Esophagus muscularis mucosa (tissue), 3 donors: ENCODE data around the gene TMEM41B.

Experiments
- POLR2A ChIP-seq: fragments of 450-650 bp; IDR thresholded peaks from one replicate; pipeline ENCODE4 v1.6.1; 2017; ENCODE audit warnings: antibody characterized with exemption, moderate library complexity, mild to moderate bottlenecking, low read depth
- TF ChIP-seq, protein P1 (sequence below), 3 experiments: fragments of 200-600 bp in 2 of 3; fragments of 450-650 bp in 1 of 3; sonication (generic) in 2 of 3; IDR thresholded peaks; one replicate each; pipeline ENCODE4 v1.5.1; 2017 to 2019; ENCODE audit warnings: antibody characterized with exemption in 3 of 3, mild to moderate bottlenecking in 2 of 3, moderate library complexity in 1 of 3

DNA sequence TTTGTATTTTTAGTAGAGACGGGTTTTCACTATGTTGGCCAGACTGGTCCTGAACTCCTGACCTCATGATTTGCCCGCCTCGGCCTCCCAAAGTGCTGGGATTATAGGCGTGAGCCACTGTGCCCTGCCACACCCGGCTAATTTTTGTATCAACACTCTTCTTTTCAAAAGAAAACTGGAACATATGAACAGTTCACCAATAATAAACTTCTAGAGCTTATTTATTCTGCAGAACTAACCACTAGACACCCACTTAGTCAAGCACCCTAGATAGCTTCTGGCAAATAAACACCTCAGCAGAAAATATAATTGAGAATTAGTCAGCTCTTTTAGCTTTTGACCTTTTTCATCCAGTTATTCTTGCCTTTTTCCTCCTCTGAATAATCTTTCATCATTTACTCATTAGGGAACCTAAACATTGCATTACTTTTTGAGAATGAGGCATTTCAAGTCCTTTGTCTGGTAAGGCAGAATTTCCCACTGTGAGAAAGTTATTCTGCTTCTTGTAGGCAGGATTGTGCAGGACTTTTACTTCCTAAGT, 27.3 kb upstream of the TMEM41B start:
- TF ChIP-seq POLR2A: no peak
- TF ChIP-seq, protein P1, sequence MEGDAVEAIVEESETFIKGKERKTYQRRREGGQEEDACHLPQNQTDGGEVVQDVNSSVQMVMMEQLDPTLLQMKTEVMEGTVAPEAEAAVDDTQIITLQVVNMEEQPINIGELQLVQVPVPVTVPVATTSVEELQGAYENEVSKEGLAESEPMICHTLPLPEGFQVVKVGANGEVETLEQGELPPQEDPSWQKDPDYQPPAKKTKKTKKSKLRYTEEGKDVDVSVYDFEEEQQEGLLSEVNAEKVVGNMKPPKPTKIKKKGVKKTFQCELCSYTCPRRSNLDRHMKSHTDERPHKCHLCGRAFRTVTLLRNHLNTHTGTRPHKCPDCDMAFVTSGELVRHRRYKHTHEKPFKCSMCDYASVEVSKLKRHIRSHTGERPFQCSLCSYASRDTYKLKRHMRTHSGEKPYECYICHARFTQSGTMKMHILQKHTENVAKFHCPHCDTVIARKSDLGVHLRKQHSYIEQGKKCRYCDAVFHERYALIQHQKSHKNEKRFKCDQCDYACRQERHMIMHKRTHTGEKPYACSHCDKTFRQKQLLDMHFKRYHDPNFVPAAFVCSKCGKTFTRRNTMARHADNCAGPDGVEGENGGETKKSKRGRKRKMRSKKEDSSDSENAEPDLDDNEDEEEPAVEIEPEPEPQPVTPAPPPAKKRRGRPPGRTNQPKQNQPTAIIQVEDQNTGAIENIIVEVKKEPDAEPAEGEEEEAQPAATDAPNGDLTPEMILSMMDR (IDR thresholded peaks at IDR 0.05): no peak
